Mucosa of gallbladder (tissue), 1 donor: ENCODE measurements around the gene TMUB2. TPM values are rescaled to one million over a fixed set of nuclear protein-coding genes. Genes with fewer than 3 reads are reported as not detected.
"Not testable (repeated sequence)": the region's sequence is repeated elsewhere in the genome, so short reads cannot be mapped to it uniquely, and the experiment has no call there.

Source experiments
- DNase-seq: peaks from one replicate; pipeline ENCODE4 v3.0.0-alpha.2; 2020; ENCODE audit warnings: low spot score
- total RNA-seq: library from RNA; stranded (reverse); gene quantifications from one replicate; pipeline ENCODE4 v1.2.1, GENCODE V29; 2021
- donor health status: DM: no; HTN: no; CAD: no.

The TMUB2 gene
- total RNA-seq, 1 donor from 2014 or later: 49.4 TPM

GRCh38 chr17:44219108-44219615, 32.4 kb downstream of the TMUB2 start:
- peak; percentile 61 for DNase-seq

GRCh38 chr17:44219616-44220212, 32.9 kb downstream of the TMUB2 start, which contains the start of gene UBTF:
Gene UBTF (minus strand): TSS chr17:44219675. CDS start chr17:44218229, 1,446 bp downstream.
- DNase-seq: peak; percentile 52

GRCh38 chr17:44220213-44221083, 33.7 kb downstream of the TMUB2 start:
- peak; percentile 46 for DNase-seq

GRCh38 chr17:44221084-44221861, 34.5 kb downstream of the TMUB2 start:
- peak; percentile 76 for DNase-seq

- DNase-seq: no peak
Measured at GRCh38 chr17:44221862-44222111, 35.0 kb downstream of the TMUB2 start.

GRCh38 chr17:44222112-44222869, 35.5 kb downstream of the TMUB2 start:
- peak; percentile 76 for DNase-seq

- peak; percentile 89 for DNase-seq
Measured at GRCh38 chr17:44223541-44224071, 36.8 kb downstream of the TMUB2 start.

GRCh38 chr17:44229090-44229489, 42.3 kb downstream of the TMUB2 start:
- DNase-seq: no peak

GRCh38 chr17:44230140-44230539, 43.4 kb downstream of the TMUB2 start:
- DNase-seq: no peak

- DNase-seq: no peak
Measured at GRCh38 chr17:44232061-44232460, 45.3 kb downstream of the TMUB2 start.

GRCh38 chr17:44233582-44233981, 46.8 kb downstream of the TMUB2 start:
- DNase-seq: no peak

GRCh38 chr17:44235583-44235936, 48.8 kb downstream of the TMUB2 start:
- DNase-seq: no peak

- DNase-seq: no peak
Measured at GRCh38 chr17:44236444-44236991, 49.7 kb downstream of the TMUB2 start.

GRCh38 chr17:44237886-44238285, 51.1 kb downstream of the TMUB2 start:
- not testable (repeated sequence) for DNase-seq

- DNase-seq: no peak
Measured at GRCh38 chr17:44241106-44241624, 54.4 kb downstream of the TMUB2 start.

Other genes with a start within 250 kb of the TMUB2 start
- gene PPY, start 244.5 kb upstream of the TMUB2 start, total RNA-seq: not detected
- gene PYY, start 233.0 kb upstream of the TMUB2 start, total RNA-seq: not detected
- 3.6 TPM for gene NAGS, start 182.3 kb upstream of the TMUB2 start, total RNA-seq
- 33.4 TPM for gene TMEM101, start 172.0 kb upstream of the TMUB2 start, total RNA-seq
- 47.3 TPM for gene LSM12, start 120.3 kb upstream of the TMUB2 start, total RNA-seq
- gene G6PC3, start 116.2 kb upstream of the TMUB2 start, total RNA-seq: 62.3 TPM
- 87.4 TPM for gene HDAC5, start 63.3 kb upstream of the TMUB2 start, total RNA-seq
- gene HROB, start 45.0 kb upstream of the TMUB2 start, total RNA-seq: 1.0 TPM
- gene ASB16, start 16.3 kb upstream of the TMUB2 start, total RNA-seq: 0.58 TPM
- gene ATXN7L3, start 12.9 kb downstream of the TMUB2 start, total RNA-seq: 77.0 TPM
- 95.6 TPM for gene UBTF, start 32.7 kb downstream of the TMUB2 start, total RNA-seq
- 0.37 TPM for gene SLC4A1, start 81.2 kb downstream of the TMUB2 start, total RNA-seq
- 1.4 TPM for gene RUNDC3A, start 121.6 kb downstream of the TMUB2 start, total RNA-seq
- gene SLC25A39, start 137.9 kb downstream of the TMUB2 start, total RNA-seq: 140 TPM
- gene GRN, start 158.3 kb downstream of the TMUB2 start, total RNA-seq: 385 TPM
- gene FAM171A2, start 176.9 kb downstream of the TMUB2 start, total RNA-seq: 4.0 TPM
- 2.9 TPM for gene ITGA2B, start 202.7 kb downstream of the TMUB2 start, total RNA-seq